NOMO-1 treated with dmso at 0.1 percent for 144 hours (cell line): ENCODE data around the gene SIX2.

Source experiments
- DNase-seq: peaks from one replicate; lab custom pipeline; 2025; ENCODE audit not compliant: unreplicated experiment; lab: John Stamatoyannopoulos, UW

Gene SIX2

DNA sequence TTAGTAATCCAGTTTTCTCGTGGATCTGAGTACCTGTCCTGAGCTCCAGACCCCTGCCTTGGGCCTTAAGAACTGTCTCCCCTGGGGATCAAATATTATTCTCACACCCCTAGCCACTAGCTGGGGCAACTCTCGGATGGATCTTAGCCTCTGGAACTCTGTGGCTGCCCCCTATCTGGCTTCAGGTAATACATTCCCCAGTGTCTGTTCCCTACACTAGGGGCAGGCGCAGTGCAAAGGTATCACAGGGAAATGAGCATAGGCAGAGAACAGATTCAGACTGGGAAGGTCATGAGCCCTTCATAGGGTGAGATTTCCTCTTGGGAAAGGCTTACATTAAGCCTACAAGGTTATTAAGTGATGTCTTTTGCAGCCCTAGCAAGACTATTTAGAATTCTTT is 11.2 kb upstream of the SIX2 start:
- DNase-seq: no peak

GRCh38 chr2:45018023-45018422 is 8.8 kb upstream of the SIX2 start:
- DNase-seq: no peak

GRCh38 chr2:45014831-45015230 is 5.6 kb upstream of the SIX2 start:
- no peak for DNase-seq

GRCh38 chr2:45014016-45014702 is 4.9 kb upstream of the SIX2 start:
- no peak for DNase-seq

DNA sequence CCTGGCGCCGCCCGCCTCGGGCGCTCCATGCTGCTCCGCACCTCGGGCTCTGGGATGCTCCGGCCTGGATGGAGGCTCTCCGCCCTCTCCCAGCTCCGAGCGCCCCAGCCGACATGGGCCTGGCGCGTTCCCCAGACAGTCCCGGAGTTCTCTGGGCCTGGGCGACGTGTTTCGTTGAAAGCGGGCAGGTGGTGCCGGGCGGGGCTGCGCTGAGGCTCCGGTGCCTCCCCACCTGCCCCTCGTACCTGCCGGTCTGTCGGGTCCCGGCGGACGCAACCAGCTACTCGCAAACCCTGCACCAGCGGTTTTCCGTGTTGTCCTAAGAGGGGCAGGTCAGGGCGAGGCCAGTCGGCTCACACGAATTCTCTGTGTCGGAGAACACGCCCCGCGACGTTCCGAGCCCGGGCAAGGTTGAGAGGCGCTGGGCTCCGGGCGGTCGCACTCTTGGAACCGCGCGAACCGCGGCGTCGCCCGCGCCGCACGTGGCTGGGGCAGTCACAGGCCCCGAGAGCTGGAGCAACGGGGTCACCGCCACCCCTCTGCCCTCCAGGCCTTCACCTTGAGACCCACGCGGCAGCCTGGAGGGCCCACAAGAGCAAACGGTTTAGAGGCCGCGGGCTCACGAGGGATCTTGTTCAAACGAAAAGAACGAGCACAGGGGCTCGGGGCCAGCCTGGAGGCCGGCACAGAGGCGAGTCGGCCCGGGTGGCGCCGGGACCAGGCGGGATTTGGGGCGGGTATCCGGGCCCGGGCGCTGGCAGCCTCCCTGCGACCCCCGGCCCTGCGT is 4.2 kb upstream of the SIX2 start:
- no peak for DNase-seq

DNA sequence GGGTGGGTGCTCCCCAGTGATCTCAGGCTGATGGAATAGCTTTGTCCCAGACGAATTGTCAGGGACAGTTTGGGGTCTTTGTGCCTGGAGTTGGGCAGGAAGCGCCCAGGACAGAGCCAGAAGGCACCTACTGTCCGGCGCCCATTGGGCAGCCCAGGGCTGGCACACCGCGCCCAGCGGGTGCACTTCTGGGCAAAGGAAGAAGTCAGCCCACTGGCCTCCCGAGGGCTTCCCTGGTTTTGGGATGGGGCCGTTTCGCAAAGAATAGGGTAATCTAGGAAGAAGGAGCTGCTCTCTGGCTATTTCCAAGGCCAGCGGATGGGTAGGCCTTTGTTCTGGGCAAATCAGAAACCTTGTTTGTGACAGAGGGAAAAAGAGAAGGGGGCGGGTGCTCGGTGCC is 3.5 kb upstream of the SIX2 start:
- no peak for DNase-seq

DNA sequence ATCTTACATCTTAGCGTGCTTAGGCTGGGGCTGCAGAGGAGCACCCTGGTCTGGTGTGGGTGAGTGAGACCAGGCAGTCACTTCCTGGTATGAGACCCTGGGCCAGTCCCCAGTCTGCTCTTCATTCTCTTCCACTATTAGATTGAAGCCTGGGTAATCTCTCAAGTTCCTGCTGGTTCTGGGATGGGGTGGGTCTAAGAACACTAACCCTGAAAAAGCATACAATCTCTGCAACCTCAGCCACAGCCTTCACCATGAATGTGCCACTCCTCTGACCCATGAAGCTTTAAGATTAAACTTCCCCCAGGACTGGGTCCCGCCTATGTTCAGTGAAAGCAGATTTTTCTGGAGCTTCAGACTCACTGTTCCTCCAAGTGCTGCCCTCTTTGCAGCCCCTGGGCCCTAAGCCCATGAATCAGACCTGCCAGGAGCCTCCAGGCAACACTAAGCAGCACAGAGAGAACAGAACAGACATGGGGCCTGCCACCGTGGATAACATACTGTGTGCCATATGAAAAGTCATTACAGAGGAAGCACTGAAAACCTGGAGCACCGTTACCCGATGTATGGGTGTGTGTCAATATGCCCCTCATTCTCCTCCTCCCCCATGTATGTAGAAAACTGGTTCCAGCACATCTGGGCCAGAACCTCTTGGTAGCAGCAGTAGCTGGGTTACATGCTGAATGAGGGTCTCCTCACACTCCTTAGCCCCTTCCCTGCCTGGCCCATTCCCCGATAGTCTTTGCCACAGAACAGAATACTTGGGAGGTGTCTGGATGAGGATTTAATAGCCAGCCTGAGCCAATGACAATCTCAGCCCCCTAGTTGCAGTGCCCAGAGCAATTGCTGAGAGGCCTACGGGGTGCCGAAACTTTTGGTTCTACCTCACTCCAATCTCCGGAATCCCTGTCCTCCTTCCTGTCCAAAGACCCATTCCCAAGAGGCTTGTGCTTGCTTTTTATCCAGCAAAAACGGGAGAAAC is 2.7 kb upstream of the SIX2 start:
- DNase-seq: no peak

DNA sequence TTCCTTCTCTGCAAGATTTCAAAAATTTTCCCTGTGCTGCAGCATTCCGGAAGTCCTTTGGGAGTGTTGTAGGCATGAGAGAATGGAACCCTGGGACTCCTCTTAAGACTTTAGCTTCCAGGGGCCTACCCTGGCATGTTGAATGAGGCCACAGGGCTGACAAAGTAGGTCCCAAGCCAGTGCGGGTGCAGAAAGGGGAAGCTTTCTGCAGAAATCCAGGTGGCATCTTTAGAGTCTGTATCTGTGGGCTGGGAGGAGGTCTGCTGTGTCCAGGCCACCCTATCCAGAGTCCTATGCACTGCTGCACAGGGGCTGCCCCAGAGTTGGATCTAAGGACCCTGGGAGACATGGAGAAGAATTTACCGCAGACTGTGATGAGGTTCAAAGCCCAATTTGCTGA is 1.9 kb upstream of the SIX2 start:
- DNase-seq: no peak

DNA sequence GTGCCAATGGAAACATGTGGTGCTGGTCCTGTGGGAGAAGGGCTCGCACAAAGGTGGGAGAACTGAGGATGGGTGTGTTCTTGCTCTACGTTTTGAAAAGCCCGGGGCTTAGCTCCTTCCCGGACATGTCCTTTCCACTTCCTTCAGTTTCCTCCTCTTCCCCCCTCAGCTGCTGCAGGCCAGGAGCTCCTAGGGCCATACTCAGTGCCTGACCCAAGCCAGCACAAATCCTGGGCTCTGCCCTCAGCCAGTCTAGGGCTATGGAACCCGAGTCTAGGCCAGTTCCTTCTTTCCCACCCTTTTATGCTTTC is 1.4 kb upstream of the SIX2 start:
- no peak for DNase-seq

- DNase-seq: no peak
Measured at GRCh38 chr2:45009928-45010701, 863 bp upstream of the SIX2 start.

DNA sequence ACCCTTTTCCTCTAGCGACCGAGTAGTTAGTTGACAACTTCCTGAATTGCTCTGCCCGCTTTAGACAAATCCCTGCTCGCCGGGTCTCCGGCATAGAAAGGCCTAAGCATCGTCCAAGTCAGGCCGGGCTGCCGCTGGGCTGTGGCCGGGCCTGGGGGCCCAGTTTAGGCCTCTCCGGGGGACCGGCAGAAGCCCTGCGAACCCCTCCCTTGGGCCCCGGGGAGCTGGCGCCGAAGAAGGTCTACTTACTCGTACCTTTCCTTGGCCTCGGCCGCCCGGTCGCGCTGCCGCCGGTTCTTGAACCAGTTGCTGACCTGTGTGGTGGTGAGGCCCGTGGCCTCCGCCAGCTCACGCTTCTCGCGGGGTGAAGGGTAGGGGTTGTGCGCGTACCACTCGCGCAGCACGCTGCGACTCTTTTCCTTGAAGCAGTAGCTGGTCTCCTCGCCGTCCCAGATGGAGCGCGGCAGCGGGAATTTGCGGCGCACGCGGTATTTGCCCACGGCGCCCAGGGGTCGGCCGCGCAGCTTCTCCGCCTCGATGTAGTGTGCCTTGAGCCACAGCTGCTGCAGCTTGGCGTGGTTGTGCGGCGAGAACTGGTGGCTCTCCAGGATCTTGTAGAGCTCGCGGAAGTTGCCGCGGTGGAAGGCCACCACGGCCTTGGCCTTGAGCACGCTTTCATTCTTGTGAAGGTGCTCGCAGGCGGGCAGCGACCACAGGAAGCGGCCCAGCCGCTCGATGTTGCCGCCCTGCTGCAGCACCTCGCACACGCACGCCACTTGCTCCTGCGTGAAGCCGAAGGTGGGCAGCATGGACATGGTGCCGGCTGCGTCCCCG is 739 bp downstream of the SIX2 start:
- DNase-seq: no peak

DNA sequence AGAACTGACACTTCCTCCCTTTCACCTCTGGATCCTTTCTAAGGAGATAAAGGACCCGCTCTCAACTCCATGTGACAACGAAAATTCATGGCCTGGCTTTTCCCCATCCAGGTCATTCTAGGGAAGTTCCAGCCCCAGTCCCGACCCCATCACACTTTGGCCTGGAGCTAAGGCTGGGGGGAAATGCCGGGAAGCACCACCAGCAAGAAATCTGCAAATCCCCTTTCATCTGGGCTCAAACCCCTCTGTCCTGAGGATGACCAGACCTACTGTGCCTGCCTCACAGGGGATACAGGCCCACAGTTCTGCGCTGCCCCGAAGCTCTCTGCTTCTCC is 1.3 kb downstream of the SIX2 start:
- DNase-seq: no peak

GRCh38 chr2:45006942-45007287 is 2.3 kb downstream of the SIX2 start:
- DNase-seq: no peak

DNA sequence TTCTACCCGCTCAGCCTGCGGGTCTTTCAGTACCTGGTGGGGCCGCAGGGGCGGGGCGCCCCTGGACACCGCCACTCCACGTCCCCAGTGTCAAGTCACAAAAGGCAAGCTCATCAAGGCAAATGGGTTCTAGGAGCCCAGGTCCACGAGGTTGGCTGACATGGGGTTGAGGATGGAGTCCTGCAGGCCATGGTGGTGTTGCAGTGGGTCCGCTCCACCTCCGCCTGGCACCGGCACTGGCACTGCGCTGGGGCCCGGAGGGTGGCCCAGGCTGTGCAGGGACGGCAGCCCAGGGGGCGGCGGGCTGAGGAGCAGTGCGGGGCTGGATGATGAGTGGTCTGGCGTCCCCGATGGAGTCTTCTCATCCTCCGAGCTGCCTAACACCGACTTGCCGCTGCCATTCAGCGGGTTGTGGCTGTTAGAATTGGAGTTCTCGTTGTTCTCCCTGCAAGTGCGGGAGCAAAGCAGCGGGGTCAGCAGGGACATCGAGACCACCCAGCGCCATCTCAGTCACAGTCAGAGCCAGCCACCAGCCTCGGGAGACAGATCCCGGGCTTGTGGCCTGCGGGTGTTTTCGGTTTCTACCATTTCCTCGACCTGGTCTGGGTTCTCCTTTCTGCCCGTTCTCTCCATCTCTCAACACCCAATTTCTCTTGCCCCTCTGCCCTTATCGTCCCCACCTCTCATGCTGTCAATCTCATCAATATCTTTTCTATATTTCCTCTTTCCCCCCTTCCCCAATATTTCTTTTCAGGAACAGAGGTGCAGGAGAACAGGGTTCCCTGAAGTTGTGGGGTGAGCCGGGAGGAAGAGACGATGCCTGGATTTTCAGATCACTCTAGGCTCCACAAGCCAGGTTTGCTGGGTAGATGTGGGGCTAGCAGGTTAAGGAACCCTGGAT is 3.0 kb downstream of the SIX2 start:
- no peak for DNase-seq

DNA sequence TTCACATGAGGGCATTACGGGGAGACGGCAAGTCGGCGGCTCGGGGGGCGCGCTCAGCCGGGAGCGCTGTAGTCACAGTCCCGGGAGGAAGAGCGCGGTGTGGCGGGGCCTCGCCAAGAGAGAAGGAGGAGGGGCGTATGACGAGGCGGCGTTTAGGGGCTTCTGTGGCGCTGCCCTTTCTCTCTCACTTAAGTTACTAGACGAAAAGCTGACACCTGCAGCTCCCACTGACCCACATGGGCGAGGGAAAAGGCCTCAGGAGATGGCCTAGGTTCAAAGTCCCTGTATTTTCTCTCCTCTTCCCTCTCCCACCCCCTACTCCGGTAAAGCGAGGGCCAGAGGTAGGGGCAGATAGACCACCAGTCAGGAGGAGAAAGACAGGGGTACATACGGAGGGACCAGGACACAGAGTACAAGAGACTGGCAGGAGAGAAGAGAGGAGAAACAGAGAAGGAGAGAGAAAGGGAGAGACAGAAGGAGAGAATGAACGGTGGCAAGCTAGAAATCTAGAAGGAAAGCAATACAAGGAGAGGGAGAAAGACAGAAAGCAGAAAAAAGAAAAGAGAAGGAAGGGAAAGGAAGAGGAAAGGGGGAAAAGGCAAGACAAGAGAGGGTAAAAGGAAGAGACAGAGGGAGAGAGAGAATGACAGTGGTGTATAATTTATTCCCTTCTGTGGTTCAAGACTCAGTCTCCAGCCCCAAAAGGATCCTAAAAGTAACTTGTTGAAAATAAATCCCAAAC is 3.8 kb downstream of the SIX2 start:
- no peak for DNase-seq

DNA sequence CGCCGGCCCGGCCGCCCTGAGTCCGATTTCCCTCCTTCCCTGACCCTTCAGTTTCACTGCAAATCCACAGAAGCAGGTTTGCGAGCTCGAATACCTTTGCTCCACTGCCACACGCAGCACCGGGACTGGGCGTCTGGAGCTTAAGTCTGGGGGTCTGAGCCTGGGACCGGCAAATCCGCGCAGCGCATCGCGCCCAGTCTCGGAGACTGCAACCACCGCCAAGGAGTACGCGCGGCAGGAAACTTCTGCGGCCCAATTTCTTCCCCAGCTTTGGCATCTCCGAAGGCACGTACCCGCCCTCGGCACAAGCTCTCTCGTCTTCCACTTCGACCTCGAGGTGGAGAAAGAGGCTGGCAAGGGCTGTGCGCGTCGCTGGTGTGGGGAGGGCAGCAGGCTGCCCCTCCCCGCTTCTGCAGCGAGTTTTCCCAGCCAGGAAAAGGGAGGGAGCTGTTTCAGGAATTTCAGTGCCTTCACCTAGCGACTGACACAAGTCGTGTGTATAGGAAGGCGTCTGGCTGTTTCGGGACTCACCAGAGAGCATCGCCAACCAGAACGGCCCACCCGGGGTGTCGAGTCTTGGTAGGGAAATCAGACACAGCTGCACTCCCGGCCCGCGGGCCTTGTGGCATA is 4.6 kb downstream of the SIX2 start:
- DNase-seq: no peak

GRCh38 chr2:45003579-45004551 is 5.4 kb downstream of the SIX2 start:
- no peak for DNase-seq
